ENCODE measurements around the gene LSG1.

DNA sequence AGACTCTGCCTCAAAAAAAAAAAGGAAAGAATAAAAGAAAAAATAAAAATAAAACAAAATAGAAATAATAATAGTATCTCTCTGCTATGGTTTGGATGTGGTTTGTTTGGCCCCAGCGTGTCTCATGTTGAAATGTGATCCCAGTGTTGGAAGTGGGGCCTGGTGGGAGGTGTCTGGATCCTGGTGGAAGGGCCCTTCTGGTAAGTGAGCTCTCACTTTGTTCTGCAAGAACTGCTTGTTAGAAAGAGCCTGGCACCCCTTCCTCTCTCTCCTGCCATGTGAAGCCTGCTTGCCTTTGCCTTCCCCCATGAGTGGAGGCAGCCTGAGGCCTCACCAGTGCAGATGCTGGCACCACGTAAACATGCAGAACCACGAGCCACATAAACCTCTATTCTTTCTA lies 65.0 kb downstream of the LSG1 start:
- TF ChIP-seq, protein P1, sequence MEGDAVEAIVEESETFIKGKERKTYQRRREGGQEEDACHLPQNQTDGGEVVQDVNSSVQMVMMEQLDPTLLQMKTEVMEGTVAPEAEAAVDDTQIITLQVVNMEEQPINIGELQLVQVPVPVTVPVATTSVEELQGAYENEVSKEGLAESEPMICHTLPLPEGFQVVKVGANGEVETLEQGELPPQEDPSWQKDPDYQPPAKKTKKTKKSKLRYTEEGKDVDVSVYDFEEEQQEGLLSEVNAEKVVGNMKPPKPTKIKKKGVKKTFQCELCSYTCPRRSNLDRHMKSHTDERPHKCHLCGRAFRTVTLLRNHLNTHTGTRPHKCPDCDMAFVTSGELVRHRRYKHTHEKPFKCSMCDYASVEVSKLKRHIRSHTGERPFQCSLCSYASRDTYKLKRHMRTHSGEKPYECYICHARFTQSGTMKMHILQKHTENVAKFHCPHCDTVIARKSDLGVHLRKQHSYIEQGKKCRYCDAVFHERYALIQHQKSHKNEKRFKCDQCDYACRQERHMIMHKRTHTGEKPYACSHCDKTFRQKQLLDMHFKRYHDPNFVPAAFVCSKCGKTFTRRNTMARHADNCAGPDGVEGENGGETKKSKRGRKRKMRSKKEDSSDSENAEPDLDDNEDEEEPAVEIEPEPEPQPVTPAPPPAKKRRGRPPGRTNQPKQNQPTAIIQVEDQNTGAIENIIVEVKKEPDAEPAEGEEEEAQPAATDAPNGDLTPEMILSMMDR (IDR thresholded peaks at IDR 0.05 in 2 of 3, conservative IDR thresholded peaks at IDR 0.05 in 1 of 3; ENCODE audit: insufficient read depth in 2 of 3, low read depth in 1 of 3, low read length in 3 of 3) = no peak
- TF ChIP-seq KDM1A (IDR thresholded peaks at IDR 0.05) (no peak), RBBP5 (IDR thresholded peaks at IDR 0.05; ENCODE audit: borderline replicate concordance, insufficient read depth, low read length, poor library complexity, severe bottlenecking) (no peak), ZNF347 (CRISPR knock-in tag; IDR thresholded peaks at IDR 0.05; ENCODE audit: low read depth) (no peak), HMGN3 (IDR thresholded peaks at IDR 0.05; ENCODE audit: borderline replicate concordance, extremely low read depth, insufficient read length, low read depth, low read length) (no peak), ZNF589 (CRISPR knock-in tag; IDR thresholded peaks at IDR 0.05; ENCODE audit: low read depth) (no peak), SMARCC2 (IDR thresholded peaks at IDR 0.05; ENCODE audit: low read depth) (no peak), POLR2A (conservative IDR thresholded peaks at IDR 0.05) (no peak)
- TF ChIP-seq, protein P2, sequence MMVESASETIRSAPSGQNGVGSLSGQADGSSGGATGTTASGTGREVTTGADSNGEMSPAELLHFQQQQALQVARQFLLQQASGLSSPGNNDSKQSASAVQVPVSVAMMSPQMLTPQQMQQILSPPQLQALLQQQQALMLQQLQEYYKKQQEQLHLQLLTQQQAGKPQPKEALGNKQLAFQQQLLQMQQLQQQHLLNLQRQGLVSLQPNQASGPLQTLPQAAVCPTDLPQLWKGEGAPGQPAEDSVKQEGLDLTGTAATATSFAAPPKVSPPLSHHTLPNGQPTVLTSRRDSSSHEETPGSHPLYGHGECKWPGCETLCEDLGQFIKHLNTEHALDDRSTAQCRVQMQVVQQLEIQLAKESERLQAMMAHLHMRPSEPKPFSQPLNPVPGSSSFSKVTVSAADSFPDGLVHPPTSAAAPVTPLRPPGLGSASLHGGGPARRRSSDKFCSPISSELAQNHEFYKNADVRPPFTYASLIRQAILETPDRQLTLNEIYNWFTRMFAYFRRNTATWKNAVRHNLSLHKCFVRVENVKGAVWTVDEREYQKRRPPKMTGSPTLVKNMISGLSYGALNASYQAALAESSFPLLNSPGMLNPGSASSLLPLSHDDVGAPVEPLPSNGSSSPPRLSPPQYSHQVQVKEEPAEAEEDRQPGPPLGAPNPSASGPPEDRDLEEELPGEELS (CRISPR knock-in tag; IDR thresholded peaks at IDR 0.05; ENCODE audit: borderline replicate concordance) = no peak

Measured in K562 (cell line).